Left colon (tissue), 2 donors: ENCODE measurements around the gene HSP90AB1. TPM values are rescaled to one million over a fixed set of nuclear protein-coding genes. Genes with fewer than 3 reads are reported as not detected.
A peak's percentile ranks its signal among the peaks of the same experiment; 100 is the strongest.

Experiments
- ATAC-seq: fragments of 200-7000 bp; cut with Tn5 transposase; one replicate; pipeline ENCODE4 v1.9.1; 2020; ENCODE audit warnings: mild to moderate bottlenecking, moderate library complexity
- DNase-seq, 2 donors: peaks; one replicate each; pipeline ENCODE4 v3.0.0-alpha.2; 2020
- intact Hi-C, 2 donors: fragments of 100-400 bp; cut with DNase I in 1 of 2; cut with micrococcal nuclease in 1 of 2; formaldehyde crosslinking; loops; one replicate each; pipeline versions ENCODE4 v1.11.2 to v1.14.0; 2022; cut with DNase I, micrococcal nuclease
- total RNA-seq, 2 donors: library from RNA; stranded (reverse); fragmentation: NEBNext Ultra II Directional; extraction: Animal tissue kit (Norgen Biotek cat#: 25700); gene quantifications; one replicate each; pipeline ENCODE4 v1.2.1, GENCODE V29; 2021
- donor health status: DM: no; HTN: no; CAD: no.
- donor health status: DM: yes; HTN: yes; CAD: no.

Gene HSP90AB1
- total RNA-seq, 2 donors from 2014 or later = 278 to 329 TPM

DNA sequence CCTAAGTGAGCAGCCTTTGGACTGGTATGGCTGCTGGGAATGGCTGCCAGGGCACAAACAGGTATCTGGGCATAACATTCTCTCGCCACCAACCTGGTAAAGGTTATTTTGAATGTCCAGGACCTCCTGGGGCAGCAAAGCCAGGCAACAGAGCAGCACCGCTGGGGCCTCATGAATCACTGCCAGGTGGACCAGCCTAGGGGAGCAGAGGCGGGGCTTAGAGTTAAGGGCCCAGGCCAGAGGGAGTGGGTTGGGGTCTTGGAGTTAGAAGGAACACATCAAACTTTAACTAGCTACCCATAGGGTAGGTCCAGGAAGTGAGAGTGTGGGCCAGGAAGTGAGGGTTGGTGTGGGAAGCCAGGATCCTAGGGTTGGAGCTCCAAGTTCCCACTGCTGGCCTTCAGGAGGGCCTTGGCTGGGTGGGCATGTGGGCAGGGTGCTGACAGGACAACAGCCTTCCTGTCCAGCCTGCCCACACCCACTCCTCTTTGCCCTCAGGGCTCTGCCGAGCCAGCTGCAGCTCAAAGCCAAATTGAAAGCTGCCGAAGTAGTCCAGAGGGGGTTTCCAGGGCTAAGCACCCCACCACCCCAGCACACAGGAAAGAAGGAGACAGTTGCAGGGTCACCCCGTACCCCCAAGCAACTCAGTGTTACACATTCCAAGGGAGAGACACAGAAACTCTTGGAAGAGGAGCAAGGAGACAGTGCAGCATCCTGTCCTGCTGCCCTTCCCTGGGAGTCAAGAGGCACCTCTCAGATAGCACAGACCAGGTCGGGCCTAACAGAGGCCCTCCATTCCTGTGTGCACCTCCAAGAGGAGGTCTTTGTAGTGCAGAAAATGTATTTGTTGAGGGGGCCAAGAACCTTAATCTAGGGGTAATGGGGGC, 15.8 kb downstream of the HSP90AB1 start:
- ATAC-seq = no peak
- DNase-seq = no peak
- intact Hi-C loops = no loop called here

DNA sequence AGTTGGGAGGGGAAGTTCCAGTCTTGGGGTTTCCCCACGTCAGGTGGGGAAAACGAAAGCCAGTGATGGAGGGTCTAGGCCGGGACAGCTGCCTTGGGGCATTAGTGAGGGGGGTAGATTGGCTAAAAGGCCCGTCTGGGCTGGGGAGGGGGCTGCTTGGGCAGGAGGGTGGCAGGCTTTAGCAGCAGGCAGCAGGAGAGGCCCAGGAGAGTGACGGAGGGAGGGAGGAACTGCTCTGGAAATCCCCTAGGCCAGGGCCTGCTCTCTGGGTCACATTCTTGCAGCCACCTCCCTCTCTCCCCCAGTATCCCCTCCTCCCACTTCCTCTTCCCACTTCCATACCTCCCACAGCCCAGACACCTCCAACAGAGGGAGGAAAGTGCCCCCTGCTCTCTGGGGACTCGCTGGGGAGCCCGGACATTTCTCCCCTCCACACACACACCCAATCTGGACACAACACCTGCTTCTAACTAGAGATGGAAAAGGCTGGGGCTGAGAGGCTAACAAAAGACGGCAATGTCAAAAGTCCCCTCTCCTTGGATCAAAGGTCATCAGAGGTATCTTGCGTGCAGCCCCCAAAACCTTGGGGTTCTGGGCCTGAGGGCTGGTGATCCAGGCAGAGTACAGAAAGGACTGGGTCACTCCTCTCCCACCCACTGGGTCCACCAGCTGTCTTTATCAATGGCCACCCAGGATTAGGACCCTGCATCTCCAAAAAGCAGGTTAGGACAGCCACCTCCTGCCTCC, 16.6 kb downstream of the HSP90AB1 start:
- DNase-seq (peak in 1 of 2 donors; percentile 63), ATAC-seq (peak; percentile 28)
- intact Hi-C loops = no loop called here

DNA sequence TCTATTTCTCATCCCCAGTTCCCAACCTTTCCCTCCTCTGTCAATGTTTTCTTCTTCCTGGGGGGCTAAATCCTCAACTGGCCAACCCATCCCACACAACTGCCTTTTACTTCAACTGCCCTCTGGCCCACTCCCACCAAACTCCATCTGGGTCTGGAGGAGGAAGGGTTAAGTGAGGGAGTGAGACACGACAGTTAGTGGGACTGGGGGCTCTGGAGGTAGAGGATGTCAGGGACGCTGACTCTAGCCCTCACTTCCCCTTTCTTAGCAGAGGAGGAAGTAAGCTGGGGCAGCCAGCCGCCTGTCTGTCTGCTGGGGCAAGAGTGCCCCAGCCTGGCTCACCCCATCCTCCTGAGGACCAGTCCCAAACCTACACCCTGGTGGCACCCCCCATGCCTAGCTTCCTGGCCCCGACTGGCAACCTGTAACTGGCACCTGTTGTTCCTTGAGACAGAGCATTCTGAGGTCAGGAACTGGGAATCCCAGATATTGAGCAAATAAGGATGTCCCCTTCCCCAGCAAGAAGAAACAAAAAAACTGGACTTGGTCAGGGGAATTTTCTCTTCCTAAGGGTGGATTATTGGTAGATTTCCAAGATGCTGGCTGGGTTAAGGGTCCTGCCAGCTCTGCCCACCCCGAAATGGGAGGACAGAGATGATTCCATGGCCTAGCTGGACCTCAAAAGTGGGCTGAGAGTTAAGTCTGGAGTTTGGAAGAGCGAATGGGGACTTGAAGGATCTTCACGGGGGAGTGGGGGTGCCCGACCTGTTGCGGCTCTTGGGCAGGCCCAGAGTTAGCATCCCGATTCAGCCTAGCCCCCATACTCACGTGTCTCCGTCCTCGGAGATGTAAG, 17.5 kb downstream of the HSP90AB1 start:
- intact Hi-C loops = loop anchor here in 1 of 2 donors (5.0 kb wide), 1 partner anchor 73 kb away; no protein-coding TSS in a partner anchor
- peak; percentile 40 for ATAC-seq
- DNase-seq = peak; percentile 67

DNA sequence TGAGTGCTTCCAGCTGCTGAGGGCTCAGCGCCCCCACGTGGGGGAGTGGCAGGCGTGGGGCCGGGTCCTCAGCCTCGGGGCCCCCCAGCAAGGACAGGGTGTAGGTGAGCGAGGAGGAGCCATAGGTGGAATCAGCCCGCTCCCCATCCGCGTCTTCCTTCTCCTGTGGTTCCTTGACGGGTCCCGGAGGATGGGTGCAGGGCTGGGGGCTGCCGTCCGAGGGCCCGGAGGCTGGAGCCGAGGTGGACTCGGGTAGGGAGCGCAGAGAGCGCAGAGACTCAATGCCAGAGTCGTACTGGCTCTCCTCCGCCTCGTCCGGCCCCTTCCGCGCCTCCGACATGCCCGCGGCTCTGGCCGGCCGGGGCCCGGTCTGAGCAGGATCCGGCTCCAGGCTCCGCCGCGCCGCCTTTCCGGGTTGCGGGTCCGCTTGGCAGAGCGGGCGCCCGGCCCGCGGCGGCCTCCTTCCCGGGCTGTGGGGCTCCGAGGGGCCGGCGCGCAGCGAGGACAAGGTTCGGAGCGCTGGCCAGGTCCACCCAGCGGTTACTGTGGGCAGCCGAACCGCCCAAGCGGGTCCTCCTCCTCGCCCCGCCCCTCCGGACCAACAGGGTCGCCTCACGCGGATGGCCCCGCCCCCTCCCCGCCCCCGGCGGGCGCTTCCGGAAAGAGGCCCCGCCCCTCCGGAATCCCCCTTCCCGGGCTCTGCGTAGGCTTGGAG, 18.3 kb downstream of the HSP90AB1 start, which contains the start of gene NFKBIE:
Gene NFKBIE, minus strand, starts transcription at position 545 of the 715 bp plus-strand sequence. Its CDS starts 205 bp downstream, at position 340.
- intact Hi-C loops = loop anchor here in 1 of 2 donors (5.0 kb wide), 1 partner anchor 72 kb away; no protein-coding TSS in a partner anchor
- peak; percentile 95 to 98 for DNase-seq
- ATAC-seq = peak; percentile 80

DNA sequence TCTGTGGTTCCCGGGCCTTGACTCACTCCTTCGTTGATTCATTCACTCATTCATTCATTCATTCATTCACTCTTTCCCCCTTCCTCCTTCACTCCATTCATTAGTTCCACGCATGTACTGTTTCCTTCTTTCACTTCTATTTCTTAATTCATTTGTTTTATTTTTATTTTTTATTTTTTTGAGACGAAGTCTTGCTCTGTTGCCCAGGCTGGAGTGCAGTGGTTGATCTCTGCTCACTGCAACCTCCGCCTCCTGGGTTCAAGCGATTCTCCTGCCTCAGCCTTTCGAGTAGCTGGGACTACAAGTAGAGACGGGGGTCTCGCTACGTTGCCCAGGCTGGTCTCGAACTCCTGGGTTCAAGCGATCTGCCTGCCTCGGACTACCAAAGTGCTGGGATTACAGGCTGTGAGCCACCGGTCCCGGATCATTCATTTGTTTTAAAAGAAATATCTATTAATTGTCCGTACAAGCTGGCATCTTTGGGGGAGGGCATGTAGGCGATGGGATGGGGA, 18.9 kb downstream of the HSP90AB1 start:
- DNase-seq = no peak
- no peak for ATAC-seq
- intact Hi-C loops = loop anchor here in 1 of 2 donors (5.0 kb wide), 1 partner anchor 72 kb away; no protein-coding TSS in a partner anchor

DNA sequence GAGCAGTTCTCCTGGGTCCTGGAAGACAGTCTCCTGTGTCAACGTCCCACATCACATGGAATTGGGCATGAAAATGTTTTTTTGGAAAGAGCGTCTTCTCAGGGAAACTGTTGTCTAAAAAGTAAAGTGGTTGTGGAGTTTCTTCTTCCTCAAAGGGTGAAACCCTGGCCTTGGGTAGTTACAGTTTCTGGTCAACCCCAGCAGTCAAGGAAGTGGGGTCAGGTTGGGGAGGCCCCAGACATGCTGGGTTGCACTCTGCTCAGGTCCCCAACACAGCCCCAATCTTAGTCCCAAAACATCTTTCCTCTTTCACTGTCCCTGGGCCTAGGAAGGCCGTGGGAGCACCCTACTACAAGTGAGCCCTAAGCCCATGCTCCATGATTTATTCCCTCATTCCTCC, 19.4 kb downstream of the HSP90AB1 start:
- DNase-seq (no peak), ATAC-seq (no peak)
- intact Hi-C loops = loop anchor here in 1 of 2 donors (5.0 kb wide), 1 partner anchor 71 kb away; no protein-coding TSS in a partner anchor

DNA sequence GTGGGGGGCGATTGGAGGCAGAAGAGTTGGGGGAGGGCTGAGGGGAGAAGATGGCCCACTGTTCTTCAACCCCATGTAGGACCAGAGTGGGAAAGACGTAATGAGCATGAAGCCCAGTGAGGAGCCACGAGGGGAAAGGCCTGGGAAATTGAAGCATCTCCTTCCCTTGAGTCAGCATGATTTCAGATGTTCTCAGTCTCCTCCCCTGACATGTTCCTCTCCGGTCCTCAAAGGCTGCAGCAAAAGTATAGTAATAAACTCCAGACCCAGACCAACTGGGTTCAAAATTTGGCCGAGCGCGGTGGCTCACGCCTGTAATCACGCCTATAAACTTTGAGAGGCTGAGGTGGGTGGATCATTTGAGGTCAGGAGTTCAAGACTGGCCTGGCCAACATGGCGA, 20.4 kb downstream of the HSP90AB1 start:
- intact Hi-C loops = loop anchor here in 1 of 2 donors (5.0 kb wide), 1 partner anchor 70 kb away; no protein-coding TSS in a partner anchor
- ATAC-seq = no peak
- no peak for DNase-seq

DNA sequence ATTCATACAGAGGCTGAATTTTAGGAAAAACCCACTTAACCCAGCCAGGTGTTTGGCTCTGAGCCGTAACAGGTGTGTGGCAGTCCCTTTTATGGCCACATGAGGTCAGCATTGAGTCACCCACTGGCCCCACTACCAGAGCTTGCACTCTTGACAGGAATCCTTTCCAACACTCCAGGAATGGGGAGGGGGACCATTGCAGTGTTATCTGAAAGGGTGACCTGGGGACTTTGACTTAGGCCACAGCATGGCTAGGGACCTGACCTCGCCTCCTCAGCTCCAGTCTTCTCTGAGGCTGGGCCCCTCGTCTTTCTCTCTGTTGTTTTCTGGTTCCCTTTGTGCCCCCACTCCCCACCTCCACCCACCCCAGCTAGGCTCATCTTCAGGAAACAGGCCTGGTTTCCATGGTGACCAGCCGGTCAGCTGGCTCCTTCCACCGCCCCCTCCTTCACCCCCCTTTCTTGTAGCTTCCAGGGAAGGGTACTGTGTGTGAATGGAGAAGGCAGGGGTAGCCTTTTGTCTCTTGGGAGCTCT, 21.3 kb downstream of the HSP90AB1 start:
- ATAC-seq (peak; percentile 32), DNase-seq (peak in 1 of 2 donors; percentile 68)
- intact Hi-C loops = loop anchor here in 1 of 2 donors (5.0 kb wide), 1 partner anchor 69 kb away; no protein-coding TSS in a partner anchor

DNA sequence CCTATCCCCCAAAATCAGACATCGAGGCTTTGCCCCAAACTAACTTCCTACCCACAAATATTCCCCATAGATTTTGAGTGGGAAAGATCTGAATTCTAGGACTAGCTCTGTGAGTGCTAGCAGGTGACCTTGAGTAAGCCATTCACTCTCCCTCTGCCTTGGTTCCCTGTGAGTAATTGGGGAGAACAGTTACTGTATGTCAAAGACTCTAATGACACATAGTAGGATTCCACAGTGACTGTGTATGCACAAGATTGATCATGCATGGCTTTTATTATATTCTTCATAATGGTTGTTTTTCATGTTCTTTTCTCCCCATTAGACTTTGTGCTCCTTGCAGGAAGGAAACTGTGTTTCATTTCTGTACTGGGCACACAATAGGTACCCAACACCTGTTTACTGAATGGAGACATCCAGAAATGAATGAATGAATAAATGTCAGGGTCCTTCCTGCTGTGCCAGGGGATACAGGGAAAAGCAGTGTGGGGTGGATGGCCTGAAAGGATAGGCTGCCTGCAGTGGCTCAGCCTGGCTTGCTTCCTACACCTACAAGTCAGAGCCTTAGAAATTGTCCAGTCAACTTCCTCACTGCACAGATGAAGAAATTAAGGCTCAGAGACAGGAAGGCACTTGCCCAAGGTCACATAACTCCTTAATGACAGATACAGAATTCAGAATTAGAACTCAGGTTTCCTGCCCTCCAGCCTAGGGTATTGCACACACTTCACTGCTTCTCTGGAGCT, 22.4 kb downstream of the HSP90AB1 start:
- no peak for ATAC-seq
- intact Hi-C loops = loop anchor here in 1 of 2 donors (5.0 kb wide), 1 partner anchor 68 kb away; no protein-coding TSS in a partner anchor

DNA sequence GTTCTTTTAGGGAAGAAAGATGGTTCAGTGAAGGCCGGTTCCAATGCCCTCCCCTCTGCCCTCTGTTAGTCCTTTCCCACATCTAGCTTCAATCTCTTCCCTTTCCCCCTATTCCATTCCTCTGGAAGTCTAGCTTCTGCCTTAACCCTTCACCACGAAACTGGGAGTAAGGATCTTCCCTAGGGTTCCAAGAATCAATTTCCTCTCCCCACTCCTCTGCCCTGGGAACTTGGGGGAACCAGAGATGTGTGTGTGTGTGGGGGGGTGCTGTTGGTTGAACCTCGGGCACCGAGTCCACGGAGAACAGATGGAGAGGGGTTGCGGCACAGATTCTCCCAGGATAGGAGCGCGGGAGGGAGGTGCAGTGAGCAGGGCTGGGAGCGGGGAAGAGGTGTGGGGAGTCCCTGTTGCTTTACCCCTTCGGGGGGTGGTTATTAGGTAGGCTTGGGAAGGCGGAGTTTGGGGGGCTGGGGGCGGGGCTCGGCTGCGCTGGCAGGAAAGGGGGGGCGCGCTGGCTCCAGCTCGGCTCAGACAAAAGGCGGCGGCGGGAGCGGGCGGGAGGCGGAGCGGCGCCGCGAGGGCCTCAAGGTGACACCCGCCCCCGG, 23.1 kb downstream of the HSP90AB1 start, which contains the start of gene TMEM151B:
Gene TMEM151B, plus strand, starts transcription at position 530 of the 605 bp plus-strand sequence. CDS start 293 bp downstream, outside the sequence.
- intact Hi-C loops = loop anchor here in 1 of 2 donors (5.0 kb wide), 1 partner anchor 67 kb away; no protein-coding TSS in a partner anchor
- DNase-seq (no peak), ATAC-seq (no peak)

More for the DNA sequence above, 22.4 kb downstream of the HSP90AB1 start:
- no peak for DNase-seq

DNA sequence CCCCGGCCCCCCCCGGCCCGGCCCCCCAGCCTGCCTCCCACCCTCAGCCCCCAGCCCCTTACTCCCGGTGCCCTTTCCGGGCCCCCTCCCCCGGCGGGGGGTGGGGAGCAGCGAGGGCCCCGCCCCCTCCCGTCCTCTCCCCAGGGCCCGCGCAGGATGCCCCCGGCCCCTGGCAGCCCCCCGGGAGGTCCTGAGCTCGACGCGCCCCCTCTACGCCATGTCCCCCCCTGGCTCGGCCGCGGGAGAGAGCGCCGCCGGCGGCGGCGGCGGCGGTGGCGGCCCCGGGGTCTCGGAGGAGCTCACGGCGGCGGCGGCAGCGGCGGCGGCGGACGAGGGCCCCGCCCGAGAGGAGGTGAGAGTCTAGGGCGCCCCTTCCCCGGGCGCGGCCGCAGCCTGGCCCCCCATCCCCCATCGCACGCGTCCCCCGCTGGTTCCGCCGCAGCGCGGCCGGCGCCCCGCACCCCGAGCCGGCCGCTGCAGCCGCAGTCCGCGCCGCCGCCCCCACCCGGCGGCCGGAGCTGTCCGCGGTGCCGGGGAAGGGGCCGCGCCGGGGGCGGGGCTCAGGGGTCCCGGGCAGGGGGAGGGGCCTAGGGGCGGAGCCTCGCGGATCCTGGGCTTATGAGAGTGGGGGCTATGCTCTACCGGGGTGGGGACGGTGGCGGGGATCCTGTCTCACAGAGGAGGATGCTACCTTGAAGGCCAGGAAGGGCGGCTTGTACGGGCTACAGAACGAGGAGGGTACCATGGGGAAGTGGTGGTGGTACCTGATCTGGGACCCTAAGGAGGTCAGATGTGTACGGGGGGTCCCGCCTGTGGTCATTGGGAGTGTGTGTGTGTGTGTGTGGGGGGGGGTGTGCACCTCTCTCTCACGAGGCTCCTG, 23.9 kb downstream of the HSP90AB1 start:
- ATAC-seq (no peak), DNase-seq (no peak)
- intact Hi-C loops = no loop called here

DNA sequence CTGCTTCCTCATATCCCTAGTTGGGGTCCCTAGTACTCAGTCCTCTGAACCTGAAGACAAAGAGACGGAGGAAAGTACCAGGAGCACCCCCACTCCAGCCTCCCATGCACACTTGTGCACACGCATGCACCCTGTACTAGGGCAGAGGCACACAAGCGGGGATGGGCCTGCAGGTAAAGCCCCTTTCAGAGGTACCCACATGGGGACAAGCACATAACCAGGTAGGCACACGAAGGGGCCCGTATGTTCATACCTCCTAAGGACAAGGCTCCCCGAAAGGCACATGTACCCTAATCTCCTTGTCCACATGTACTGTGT, 24.5 kb downstream of the HSP90AB1 start:
- ATAC-seq = no peak

DNA sequence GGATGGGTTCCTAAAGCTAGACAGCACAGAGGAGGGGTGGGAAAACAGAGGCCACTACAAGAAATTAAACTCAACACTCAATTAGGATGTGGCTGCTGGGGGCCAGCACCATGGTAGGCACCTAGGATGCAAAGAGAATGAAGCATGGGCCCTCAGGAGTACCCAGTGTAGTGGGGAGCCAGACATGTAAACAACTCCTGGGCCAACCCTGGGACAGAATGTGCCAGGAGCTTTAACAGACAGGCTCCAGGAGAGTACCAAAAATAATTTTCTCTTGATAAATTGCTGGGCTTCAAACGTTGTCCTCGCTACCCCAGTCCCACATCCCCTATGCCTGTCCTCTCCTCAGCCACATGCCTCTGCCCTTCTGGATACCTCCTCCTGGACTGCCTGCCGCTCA, 25.0 kb downstream of the HSP90AB1 start:
- no peak for ATAC-seq
- intact Hi-C loops = no loop called here

More for the DNA sequence above, 24.5 kb downstream of the HSP90AB1 start:
- intact Hi-C loops = no loop called here
- no peak for DNase-seq

DNA sequence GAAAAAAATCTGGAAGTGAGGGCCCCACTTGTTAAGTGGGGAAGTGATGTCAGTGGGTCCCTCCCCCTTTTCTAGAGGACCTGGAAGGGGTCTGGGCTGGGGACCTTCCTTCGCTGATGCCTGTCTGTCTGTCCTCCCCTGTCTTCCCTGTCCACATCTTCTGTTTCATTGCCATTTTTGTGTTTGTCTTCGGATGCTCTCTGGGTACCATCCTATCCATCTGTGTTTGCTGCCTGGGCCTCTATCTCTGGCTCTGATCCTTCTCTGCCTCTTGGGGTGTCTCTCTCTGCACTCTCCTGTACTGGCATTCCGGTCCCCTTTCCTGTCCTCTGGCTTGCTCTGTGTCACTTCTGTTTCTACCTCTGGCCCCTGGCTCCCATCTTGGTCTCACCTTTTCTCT, 25.6 kb downstream of the HSP90AB1 start:
- no peak for ATAC-seq
- intact Hi-C loops = no loop called here
- no peak for DNase-seq

More for the DNA sequence above, 25.0 kb downstream of the HSP90AB1 start:
- DNase-seq = no peak

DNA sequence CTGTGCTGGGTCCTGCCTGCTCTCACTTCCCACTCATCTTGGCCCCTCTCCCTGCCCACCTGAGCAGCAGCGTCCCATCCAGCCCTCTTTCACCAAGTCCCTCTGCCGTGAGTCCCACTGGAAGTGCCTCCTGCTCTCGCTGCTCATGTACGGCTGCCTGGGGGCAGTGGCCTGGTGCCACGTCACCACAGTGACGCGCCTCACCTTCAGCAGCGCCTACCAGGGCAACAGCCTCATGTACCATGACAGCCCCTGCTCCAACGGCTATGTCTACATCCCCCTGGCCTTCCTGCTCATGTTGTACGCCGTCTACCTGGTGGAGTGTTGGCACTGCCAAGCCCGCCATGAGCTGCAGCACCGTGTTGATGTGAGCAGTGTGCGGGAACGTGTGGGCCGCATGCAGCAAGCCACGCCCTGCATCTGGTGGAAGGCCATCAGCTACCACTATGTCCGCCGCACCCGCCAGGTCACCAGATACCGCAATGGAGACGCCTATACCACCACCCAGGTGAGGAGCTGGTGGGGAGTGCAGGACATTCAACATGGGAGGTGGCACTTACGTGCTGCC, 26.2 kb downstream of the HSP90AB1 start:
- ATAC-seq (no peak), DNase-seq (no peak)
- intact Hi-C loops = no loop called here
